SKM-1 (cell line): ENCODE measurements around the gene RAB7A.

ENCODE experiments used
- DNase-seq: peaks from one replicate; lab custom pipeline; 2025; ENCODE audit not compliant: unreplicated experiment; lab: John Stamatoyannopoulos, UW

RAB7A gene

GRCh38 chr3:128848936-128849335, 123.0 kb downstream of the RAB7A start:
- no peak for DNase-seq

GRCh38 chr3:128849911-128850455, 124.0 kb downstream of the RAB7A start:
- DNase-seq, result no peak

- no peak for DNase-seq
Measured at GRCh38 chr3:128850544-128850943, 124.6 kb downstream of the RAB7A start.

DNA sequence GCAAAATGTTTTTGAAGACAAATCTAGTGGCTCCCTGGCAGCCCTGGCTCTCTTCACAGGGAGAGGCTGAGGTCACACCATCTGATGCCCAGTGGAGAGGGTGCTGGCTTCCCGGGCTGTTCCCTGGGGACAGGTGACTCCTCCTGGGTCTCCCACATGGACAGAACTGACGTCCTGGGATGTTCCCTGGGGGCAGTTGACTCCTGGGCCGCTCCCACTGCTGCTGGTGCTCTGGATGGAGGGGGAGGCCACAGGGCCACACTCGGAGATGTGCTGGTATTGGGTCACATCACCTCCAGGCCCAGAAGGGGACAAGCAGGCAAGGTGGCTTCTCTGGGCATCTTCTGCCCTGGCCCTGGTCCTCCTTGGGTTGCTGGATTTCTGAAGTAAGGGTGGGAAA, 125.6 kb downstream of the RAB7A start:
- no peak for DNase-seq

DNA sequence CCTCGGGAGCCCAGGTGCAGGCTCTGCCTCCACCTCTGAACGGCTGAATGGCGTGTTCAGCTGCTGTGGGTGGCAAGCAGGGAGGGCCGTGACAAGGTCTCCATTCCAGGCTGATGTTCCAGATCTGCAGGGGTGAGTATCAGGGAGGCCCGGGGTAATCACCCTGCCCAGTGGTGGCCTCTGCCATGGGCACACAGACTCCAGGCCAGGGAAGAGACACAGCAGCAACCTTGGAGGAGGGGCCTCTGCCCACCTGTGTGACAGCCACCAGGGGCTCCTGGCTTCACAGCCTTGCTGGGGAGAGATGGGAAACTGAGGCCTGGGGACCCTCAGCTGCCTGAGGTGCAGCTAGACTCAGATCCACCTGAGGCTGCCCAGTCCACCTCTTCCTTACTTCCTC, 127.8 kb downstream of the RAB7A start:
- DNase-seq, result no peak

DNA sequence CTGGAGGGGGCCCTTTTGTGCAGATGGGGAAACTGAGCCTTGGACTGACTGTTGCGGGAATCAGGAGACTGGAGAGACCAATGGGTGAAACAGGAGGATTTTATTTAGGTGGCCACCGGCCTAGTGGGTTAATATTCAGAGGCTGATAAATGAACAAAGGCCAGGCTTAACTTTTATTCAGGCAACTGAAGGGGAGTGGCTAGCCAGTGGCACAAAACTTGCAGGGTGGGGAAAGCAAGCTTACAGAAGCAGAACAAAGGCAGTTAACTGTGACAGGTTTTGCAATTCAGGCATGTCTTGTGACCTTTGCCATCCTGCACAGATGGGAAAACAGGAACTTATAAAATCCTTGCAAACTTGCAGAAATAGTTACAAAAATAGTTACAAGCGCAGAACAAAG, 128.5 kb downstream of the RAB7A start:
- peak; percentile 77 for DNase-seq

DNA sequence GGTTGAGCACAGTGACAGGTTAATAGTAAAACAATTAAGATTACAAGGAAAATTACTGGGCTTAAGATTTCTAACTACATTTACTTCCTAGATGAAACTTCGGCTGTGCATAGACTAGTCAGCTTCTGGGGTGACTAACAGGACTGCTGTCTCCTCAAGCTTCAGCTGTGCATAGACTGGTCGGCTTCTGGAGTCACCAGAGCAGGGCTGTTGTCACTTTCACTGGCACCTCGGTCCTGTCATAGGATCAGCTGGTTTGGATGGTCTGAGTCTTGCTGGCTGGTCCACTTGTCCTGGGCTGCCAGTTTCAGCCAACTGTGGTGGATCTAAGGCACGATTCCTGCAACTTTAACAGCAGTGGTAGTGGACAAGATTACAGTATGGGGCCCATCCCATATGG, 129.6 kb downstream of the RAB7A start:
- no peak for DNase-seq

DNA sequence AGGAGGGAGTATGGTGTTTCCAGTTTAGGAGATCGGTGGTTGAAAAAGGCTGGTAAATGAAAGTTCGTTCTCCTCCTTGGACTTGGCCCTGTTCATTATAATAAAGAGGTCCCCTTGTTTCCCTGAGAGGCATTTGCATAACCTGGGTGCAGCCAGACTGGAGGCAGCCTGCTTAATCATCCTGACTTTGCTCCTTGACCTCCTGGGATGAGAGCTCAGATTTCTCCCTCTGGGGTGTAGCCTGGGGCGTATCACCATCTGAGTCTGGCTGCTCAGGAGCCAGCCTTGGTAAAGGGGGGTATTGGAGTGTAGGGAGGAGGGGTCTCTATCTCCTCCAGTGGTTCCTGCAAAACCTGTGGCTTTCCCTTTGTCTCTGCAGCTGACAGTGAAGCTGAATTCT, 132.2 kb downstream of the RAB7A start:
- DNase-seq, result no peak

GRCh38 chr3:128859630-128860029, 133.6 kb downstream of the RAB7A start:
- no peak for DNase-seq

DNA sequence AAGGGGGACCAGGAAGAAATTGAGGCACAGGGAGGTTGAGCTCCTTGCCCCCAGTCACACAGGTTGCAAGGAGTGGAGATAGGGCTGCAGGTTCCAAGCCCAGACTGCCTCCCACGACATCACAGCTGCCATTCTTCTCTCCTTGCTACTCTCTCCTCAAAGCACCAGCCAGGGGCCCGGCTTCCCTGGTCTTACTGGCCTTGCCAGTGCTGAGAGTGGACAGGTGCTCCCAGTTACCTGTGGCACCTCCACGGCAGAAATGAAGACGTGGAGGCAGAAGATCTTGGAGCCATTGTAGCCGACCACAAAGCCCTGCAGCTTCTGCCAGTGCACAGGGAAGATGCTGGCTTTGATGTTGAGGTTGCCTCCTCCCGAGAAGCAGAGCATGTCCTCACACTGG, 135.5 kb downstream of the RAB7A start:
- no peak for DNase-seq

- no peak for DNase-seq
Measured at GRCh38 chr3:128863560-128863959, 137.6 kb downstream of the RAB7A start.
